CD4-positive, alpha-beta T cell treated with Interleukin-6 for 4 hours (primary cell): ENCODE measurements around the gene THRA.

ENCODE experiments used
- DNase-seq: peaks from one replicate; pipeline ENCODE4 v3.0.0-alpha.2; 2020; ENCODE audit warnings: mixed read lengths

THRA gene

DNA sequence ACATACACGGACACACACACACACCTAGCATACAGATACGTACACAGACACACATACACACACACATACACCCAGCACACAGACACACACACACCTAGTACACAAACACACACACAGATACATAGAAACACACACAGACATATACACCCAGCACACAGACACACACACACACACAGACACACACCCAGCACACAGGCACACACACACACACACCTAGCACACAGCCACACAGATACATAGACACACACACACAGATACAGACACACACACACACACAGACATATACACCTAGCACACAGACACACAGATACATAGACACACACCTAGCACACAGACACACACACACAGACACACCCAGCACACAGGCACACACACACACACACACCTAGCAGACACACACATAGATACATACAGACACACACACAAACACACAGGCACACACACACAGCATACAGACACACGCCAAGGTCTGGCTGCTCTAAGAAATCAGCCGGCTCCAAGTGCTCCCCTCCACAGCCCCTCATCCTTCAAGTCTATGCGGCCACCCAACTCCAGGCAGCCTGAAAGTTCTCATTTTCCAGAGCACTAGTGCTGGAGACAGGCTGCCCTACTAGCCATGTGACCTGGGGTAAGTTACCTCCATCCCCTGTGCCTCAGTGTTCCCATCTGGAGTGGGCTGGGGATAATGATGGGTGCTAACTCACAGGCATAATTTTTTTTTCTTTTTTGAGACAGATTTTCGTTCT is 24.5 kb downstream of the THRA start:
- no peak for DNase-seq

- no peak for DNase-seq
These were observed 25.3 kb downstream of the THRA start for GRCh38 chr17:40087903-40088718.

DNA sequence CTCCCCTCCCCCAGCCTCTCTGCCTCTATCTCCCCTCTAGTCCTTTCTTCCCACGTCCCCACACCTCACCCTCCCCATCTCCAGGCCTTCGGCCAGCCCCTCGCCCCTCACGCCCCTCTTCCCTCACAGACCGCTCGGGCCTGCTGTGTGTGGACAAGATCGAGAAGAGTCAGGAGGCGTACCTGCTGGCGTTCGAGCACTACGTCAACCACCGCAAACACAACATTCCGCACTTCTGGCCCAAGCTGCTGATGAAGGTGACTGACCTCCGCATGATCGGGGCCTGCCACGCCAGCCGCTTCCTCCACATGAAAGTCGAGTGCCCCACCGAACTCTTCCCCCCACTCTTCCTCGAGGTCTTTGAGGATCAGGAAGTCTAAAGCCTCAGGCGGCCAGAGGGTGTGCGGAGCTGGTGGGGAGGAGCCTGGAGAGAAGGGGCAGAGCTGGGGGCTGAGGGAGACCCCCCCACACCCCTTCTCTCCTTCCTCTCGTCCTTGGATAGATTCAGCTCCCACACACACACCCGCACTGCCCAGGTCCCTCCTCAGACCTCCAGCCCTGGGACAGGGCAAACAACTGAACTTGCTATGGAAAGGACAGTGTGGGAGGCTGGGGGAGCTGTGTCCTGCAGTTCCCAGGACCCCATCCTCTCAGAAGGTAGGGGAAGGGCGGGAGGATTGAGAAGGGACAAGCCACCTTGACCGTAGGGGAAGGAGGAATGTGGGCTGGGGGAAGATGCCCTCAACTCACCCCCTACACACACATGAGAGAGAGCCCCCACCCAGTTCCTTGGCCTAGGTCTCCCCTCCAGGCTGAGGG is 26.5 kb downstream of the THRA start:
- no peak for DNase-seq

DNA sequence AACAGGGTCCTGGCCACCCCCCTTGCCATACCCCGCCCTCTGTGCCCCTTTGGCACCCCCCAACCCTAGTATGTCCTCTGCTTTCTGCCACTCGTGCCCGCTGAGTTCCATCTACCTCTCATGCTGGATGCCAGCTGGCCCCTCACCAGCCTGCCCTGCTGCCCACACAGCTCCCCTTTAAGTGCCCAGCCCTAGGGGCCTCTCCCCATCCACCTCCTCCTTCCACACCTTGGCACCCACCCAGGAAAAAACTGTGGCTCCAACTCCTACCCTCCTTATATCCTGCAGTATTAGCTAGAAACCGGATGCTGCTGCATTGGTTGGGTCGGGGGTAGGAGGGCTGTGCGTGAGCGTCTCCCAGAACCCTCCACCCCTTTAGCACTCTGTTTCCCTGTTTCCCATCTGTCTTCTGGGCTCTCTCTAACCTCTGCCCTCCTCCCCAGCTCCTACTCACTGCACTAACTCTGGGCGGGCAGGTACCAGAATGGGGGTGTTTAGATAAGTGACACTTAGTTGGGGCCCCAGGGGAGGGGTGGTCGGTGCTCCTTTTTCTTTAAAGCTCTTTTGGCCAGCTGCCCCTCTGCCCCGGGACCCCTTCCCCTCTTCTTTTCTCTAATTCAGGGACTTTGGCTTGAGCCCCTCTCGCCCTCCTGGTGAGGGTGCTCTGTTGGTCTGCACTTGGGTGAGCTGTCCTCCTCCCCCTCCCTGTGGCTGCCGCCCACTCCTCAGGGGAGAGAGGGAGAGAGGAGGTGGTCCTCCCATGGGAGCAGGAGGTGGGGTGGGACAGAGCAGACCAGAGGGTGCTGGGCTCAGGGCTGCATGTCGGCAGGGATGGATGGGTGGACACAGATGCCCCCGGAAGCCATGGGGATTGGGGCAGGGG is 27.7 kb downstream of the THRA start:
- DNase-seq = no peak

DNA sequence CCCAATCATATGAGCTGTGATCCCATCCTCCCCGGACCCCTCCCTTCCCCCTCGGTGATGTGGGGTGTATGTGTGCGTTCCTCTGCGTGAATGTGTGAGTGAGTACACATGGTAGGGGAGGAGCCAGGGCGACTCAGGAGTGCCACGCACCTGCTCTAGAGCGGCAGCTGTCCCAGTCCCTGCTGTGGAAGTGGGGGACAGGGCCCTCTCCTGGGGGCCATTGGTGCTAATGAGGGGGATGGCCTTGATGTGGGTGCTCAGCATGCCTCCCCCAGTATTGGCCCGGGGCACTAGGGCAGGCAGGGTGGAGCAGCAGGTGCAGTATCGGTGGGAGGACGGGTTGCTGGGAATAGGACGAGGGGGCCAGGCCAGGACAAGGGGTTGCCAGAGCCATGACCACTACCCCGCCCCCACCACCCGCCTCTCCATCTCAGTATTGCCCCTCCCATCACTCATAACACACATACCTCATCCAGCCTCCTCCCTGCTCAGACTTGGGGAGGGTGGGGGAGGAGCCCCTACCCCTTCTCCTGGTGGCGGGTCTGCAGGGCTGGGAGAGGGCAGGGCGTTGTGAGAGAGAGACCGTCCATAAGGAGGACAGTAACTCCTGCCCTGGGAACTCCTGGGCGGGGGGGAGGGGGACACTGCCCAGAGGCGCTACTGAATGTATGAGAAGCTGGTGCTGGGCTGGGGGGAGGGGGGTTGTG is 29.1 kb downstream of the THRA start:
- no peak for DNase-seq

- no peak for DNase-seq
These were observed 29.8 kb downstream of the THRA start for GRCh38 chr17:40092581-40092980.

GRCh38 chr17:40093005-40093579 is 30.3 kb downstream of the THRA start:
- no peak for DNase-seq

- no peak for DNase-seq
These were observed 30.9 kb downstream of the THRA start for GRCh38 chr17:40093580-40094201.

DNA sequence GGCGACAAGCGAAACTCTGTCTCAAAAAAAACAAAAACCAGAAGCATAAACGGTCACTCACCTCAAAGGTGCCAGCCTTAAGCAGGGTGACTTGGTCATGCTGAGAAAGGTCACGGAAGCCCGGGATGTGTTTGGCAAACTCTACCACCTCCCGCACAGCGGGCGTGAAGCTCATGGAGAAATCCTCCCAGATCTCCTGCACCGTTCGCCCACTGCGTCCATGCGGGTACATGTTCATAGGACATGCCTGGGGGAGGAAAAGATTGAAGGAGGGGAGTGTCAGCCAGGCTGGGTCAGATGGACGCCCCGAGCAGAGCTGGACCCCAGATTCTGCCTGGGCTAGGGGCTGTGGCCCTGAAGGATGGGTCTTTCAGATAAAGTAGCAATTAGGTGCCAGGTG is 32.1 kb downstream of the THRA start:
- no peak for DNase-seq

- no peak for DNase-seq
These were observed 32.7 kb downstream of the THRA start for GRCh38 chr17:40095351-40095943.

- peak; percentile 83 for DNase-seq
These were observed 33.4 kb downstream of the THRA start for GRCh38 chr17:40095944-40096791.

GRCh38 chr17:40097087-40097486 is 34.3 kb downstream of the THRA start:
- no peak for DNase-seq

DNA sequence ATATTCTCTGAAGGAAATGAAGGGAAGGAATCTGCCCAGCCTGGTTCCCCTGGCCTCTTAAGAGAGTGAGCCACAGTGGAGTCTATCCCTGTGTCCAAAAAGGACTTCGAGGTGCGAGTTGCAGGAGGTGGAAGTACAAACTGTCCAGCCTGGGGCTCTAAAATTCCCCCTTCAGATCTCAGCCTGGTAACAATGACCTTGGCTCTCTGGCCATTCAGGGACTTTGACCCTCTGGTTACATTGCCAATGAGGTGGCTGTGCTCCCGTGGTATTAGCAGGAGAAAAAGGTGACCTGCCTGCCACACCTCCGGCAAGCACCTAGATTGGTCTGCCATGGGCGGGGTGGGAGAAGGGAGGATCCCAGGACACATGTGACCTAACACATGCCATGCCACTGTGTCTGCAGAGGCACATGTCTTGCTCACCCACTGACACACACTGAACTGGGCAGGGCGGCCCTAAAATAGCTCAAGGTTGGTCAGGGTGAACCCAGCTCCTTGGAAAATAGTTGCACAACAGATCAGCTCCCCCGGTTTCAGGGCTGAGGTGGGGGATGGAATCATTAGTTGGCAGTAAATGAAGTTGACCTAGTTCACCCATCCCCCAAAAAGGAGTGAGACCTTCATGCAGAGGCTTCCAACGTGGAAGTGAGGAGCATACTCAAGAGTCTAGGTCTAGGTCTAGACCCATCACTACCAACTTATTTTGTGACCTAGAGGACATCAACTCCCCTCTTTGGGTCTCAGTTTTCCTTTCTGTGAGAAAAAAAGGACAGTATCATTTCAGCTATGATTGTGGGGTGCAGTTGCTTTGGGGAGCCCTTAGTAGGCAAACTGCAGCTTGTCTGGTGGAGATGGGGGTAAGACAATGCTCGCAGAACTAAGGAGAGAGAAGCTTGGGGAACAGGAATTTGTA is 35.4 kb downstream of the THRA start:
- DNase-seq = no peak

- peak; percentile 100 for DNase-seq
These were observed 36.3 kb downstream of the THRA start for GRCh38 chr17:40098846-40099618.

GRCh38 chr17:40099619-40100418 is 37.1 kb downstream of the THRA start:
- DNase-seq = no peak

- DNase-seq = no peak
These were observed 37.6 kb downstream of the THRA start, which contains the start of gene NR1D1 for GRCh38 chr17:40100419-40100668. NR1D1 (minus strand) TSS chr17:40100589; CDS start chr17:40100094, 495 bp downstream.
